H1 (cell line): ENCODE results near the gene HS3ST6. TPM values are rescaled to one million over a fixed set of nuclear protein-coding genes. Genes with fewer than 3 reads are reported as not detected.
A peak's percentile ranks its signal among the peaks of the same experiment; 100 is the strongest.

Experiments used
- CTCF ChIA-PET: fragments of 300-600 bp; sonication (Branson Sonifier 250); formaldehyde crosslinking; loops from one replicate; lab custom pipeline; 2021; ENCODE audit not compliant: partially characterized antibody; lab: Charles Lee
- POLR2A ChIA-PET: fragments of 300-600 bp; sonication (Branson Sonifier 250); formaldehyde crosslinking; loops from one replicate; lab custom pipeline; 2021; ENCODE audit warnings: inconsistent platforms; ENCODE audit not compliant: partially characterized antibody; lab: Charles Lee
- DNase-seq, 2 experiments: peaks; one replicate each; pipeline versions ENCODE4 v3.0.0 to v3.0.0-alpha.2; 2010 to 2022; ENCODE audit warnings: low spot score in 2 of 2, low read depth in 1 of 2, mixed read lengths in 1 of 2
- FAIRE-seq: peaks from 2 replicates; lab custom pipeline; 2011; peaks lifted over from hg19 to GRCh38; lab: Jason Lieb, UNC
- H2AFZ ChIP-seq: 2 replicates; pipeline ENCODE4 v1.8.1; 2012; ENCODE audit warnings: low read length, inconsistent platforms
- H2AK5ac ChIP-seq: 2 replicates; pipeline ENCODE4 v1.6.1; 2013; ENCODE audit warnings: low read depth, low read length
- H2BK120ac ChIP-seq: replicated peaks from 2 replicates; pipeline ENCODE3; 2013; ENCODE audit warnings: low read depth, low read length, inconsistent platforms
- H2BK12ac ChIP-seq: 2 replicates; pipeline ENCODE4 v1.6.1; 2013; ENCODE audit warnings: low read depth, low read length
- H2BK15ac ChIP-seq: 2 replicates; pipeline ENCODE4 v1.6.1; 2013; ENCODE audit warnings: low read length
- H2BK20ac ChIP-seq: 2 replicates; pipeline ENCODE4 v1.6.1; 2013; ENCODE audit warnings: low read length
- H2BK5ac ChIP-seq: 2 replicates; pipeline ENCODE4 v1.6.1; 2013; ENCODE audit warnings: low read depth, low read length
- H3K14ac ChIP-seq: 2 replicates; pipeline ENCODE4 v1.6.1; 2013; ENCODE audit warnings: inconsistent platforms; ENCODE audit not compliant: insufficient read length
- H3K18ac ChIP-seq: 2 replicates; pipeline ENCODE4 v1.6.1; 2013; ENCODE audit warnings: low read length; ENCODE audit errors: extremely low read depth
- H3K23ac ChIP-seq: 2 replicates; pipeline ENCODE4 v1.6.1; 2013; ENCODE audit warnings: inconsistent platforms; ENCODE audit not compliant: insufficient read length
- H3K23me2 ChIP-seq: 2 replicates; pipeline ENCODE4 v1.6.1; 2013; ENCODE audit warnings: low read depth, low read length
- H3K27ac ChIP-seq: 2 replicates; pipeline ENCODE4 v1.6.1; 2011; ENCODE audit warnings: low read depth, low read length, inconsistent platforms
- H3K27me3 ChIP-seq, 4 experiments: replicated peaks in 1 of 4; 1 replicate in 1 of 4; 2 replicates in 3 of 4; pipeline versions ENCODE4 v1.6.1 to v1.8.1; 2011 to 2013; ENCODE audit warnings: low read length in 3 of 4, mild to moderate bottlenecking in 3 of 4, inconsistent platforms in 2 of 4, mixed read lengths in 2 of 4, moderate library complexity in 1 of 4; ENCODE audit not compliant: control insufficient read depth in 3 of 4, insufficient read depth in 3 of 4; ENCODE audit errors: extremely low read depth in 1 of 4
- H3K36me3 ChIP-seq, 4 experiments: 2 replicates each; pipeline versions ENCODE4 v1.6.1 to v1.8.1; 2011 to 2013; ENCODE audit warnings: mild to moderate bottlenecking in 4 of 4, low read length in 3 of 4, moderate library complexity in 2 of 4, control low read depth in 1 of 4, inconsistent platforms in 1 of 4; ENCODE audit not compliant: insufficient read depth in 4 of 4, control insufficient read depth in 2 of 4
- H3K4ac ChIP-seq: replicated peaks from 2 replicates; pipeline ENCODE3; 2013; ENCODE audit warnings: low read length, low read depth, mixed read lengths, inconsistent platforms; ENCODE audit not compliant: insufficient read length
- H3K4me1 ChIP-seq, 4 experiments: replicated peaks in 1 of 4; 1 replicate in 1 of 4; 2 replicates in 3 of 4; pipeline versions ENCODE4 v1.6.1 to v1.8.1; 2011 to 2013; ENCODE audit warnings: low read length in 3 of 4, inconsistent platforms in 2 of 4, mixed read lengths in 1 of 4; ENCODE audit not compliant: insufficient read depth in 4 of 4, control insufficient read depth in 3 of 4
- H3K4me2 ChIP-seq, 2 experiments: 2 replicates each; pipeline versions ENCODE4 v1.6.1 to v1.8.1; 2011 to 2013; ENCODE audit warnings: low read depth in 2 of 2, low read length in 2 of 2, control low read depth in 1 of 2, inconsistent platforms in 1 of 2, mild to moderate bottlenecking in 1 of 2; ENCODE audit not compliant: insufficient read depth in 1 of 2
- H3K4me3 ChIP-seq, 4 experiments: fragments of 200-600, 300-600 bp in 1 of 4; sonication (generic), shearing (Covaris generic), sonication (Bioruptor Twin) in 1 of 4; 2 replicates each; pipeline versions ENCODE4 v1.5.1 to v1.8.1; 2011 to 2016; ENCODE audit warnings: low read length in 4 of 4, low read depth in 3 of 4, control low read depth in 2 of 4, inconsistent platforms in 2 of 4, mild to moderate bottlenecking in 2 of 4, mixed read lengths in 1 of 4, moderate library complexity in 1 of 4; ENCODE audit not compliant: insufficient read depth in 2 of 4; ENCODE audit errors: extremely low read depth in 1 of 4
- H3K56ac ChIP-seq: replicated peaks from 2 replicates; pipeline ENCODE3; 2013; ENCODE audit warnings: low read depth, mild to moderate bottlenecking, mixed read lengths, low read length, inconsistent platforms; ENCODE audit not compliant: insufficient read length
- H3K79me1 ChIP-seq: 2 replicates; pipeline ENCODE4 v1.6.1; 2013; ENCODE audit warnings: low read depth, low read length, control low read depth
- H3K79me2 ChIP-seq, 2 experiments: 2 replicates each; pipeline versions ENCODE4 v1.6.1 to v1.8.1; 2012 to 2013; ENCODE audit warnings: low read length in 2 of 2, mild to moderate bottlenecking in 2 of 2, inconsistent platforms in 1 of 2; ENCODE audit not compliant: insufficient read depth in 2 of 2, control insufficient read depth in 1 of 2
- H3K9ac ChIP-seq, 4 experiments: replicated peaks in 1 of 4; 1 replicate in 1 of 4; 2 replicates in 3 of 4; pipeline versions ENCODE4 v1.6.1 to v1.8.1; 2011 to 2013; ENCODE audit warnings: low read depth in 3 of 4, low read length in 3 of 4, control low read depth in 2 of 4, mild to moderate bottlenecking in 2 of 4, moderate library complexity in 2 of 4, inconsistent platforms in 1 of 4; ENCODE audit errors: extremely low read depth in 1 of 4
- H3K9me3 ChIP-seq, 2 experiments: 2 replicates each; pipeline versions ENCODE4 v1.6.1 to v1.8.1; 2012 to 2013; ENCODE audit warnings: mild to moderate bottlenecking in 2 of 2, moderate library complexity in 2 of 2, control low read depth in 1 of 2, inconsistent platforms in 1 of 2, low read depth in 1 of 2, low read length in 1 of 2, mixed read lengths in 1 of 2; ENCODE audit not compliant: insufficient read depth in 2 of 2
- H4K20me1 ChIP-seq, 2 experiments: replicated peaks in 1 of 2; 2 replicates each; pipeline versions ENCODE3 to v1.8.1; 2011 to 2013; ENCODE audit warnings: inconsistent platforms in 2 of 2, low read length in 2 of 2, mild to moderate bottlenecking in 1 of 2; ENCODE audit not compliant: insufficient read depth in 2 of 2, control insufficient read depth in 1 of 2
- H4K5ac ChIP-seq: 2 replicates; pipeline ENCODE4 v1.6.1; 2013; ENCODE audit warnings: low read length, low read depth, mixed read lengths, inconsistent platforms; ENCODE audit not compliant: insufficient read length
- H4K8ac ChIP-seq: 2 replicates; pipeline ENCODE4 v1.8.0; 2013; ENCODE audit warnings: mild to moderate bottlenecking, moderate library complexity, low read length, inconsistent platforms; ENCODE audit not compliant: insufficient read depth; ENCODE audit errors: extremely low read depth
- H4K91ac ChIP-seq: replicated peaks from 2 replicates; pipeline ENCODE3; 2013; ENCODE audit warnings: low read length, mixed read lengths, inconsistent platforms; ENCODE audit not compliant: insufficient read length
- BRCA1 ChIP-seq: IDR thresholded peaks from 2 replicates; pipeline ENCODE4 v1.6.1; 2012; ENCODE audit warnings: low read depth, low read length, improper control_type of control experiment
- CREB1 ChIP-seq: IDR thresholded peaks from 2 replicates; pipeline ENCODE4 v1.6.1; 2012; ENCODE audit warnings: inconsistent platforms
- CTBP2 ChIP-seq: IDR thresholded peaks from 2 replicates; pipeline ENCODE4 v1.7.0; 2011; ENCODE audit warnings: borderline replicate concordance, mild to moderate bottlenecking, moderate library complexity, mixed read lengths, low read length; ENCODE audit not compliant: insufficient read depth, insufficient read length
- EP300 ChIP-seq, 2 experiments: IDR thresholded peaks; 1 replicate in 1 of 2; 2 replicates in 1 of 2; pipeline ENCODE4 v1.6.1; 2011 to 2012; ENCODE audit warnings: low read depth in 2 of 2, low read length in 2 of 2, mild to moderate bottlenecking in 2 of 2, borderline replicate concordance in 1 of 2, inconsistent platforms in 1 of 2, moderate library complexity in 1 of 2
- GTF2F1 ChIP-seq: IDR thresholded peaks from 2 replicates; pipeline ENCODE4 v1.6.1; 2012; ENCODE audit warnings: low read depth, low read length, improper control_type of control experiment, borderline replicate concordance
- RXRA ChIP-seq: IDR thresholded peaks from 2 replicates; pipeline ENCODE4 v1.6.1; 2011; ENCODE audit warnings: low read depth, mild to moderate bottlenecking, low read length, moderate library complexity; ENCODE audit not compliant: insufficient read depth
- SP4 ChIP-seq: IDR thresholded peaks from 2 replicates; pipeline ENCODE4 v1.6.1; 2012; ENCODE audit warnings: low read length, inconsistent platforms
- SRF ChIP-seq: IDR thresholded peaks from 2 replicates; pipeline ENCODE4 v1.6.1; 2011; ENCODE audit warnings: mild to moderate bottlenecking, low read depth, low read length, moderate library complexity
- WGBS, 2 experiments: shearing (Covaris generic) in 1 of 2; methylation state at CpG; one replicate each; pipeline versions ENCODE4 v1.1.6 to v1.1.7; 2013 to 2015; ENCODE audit warnings: low lambda C conversion rate in 2 of 2, mixed read lengths in 2 of 2, inconsistent platforms in 1 of 2, low coverage in 1 of 2, missing lambda C conversion rate in 1 of 2; ENCODE audit not compliant: insufficient replicate concordance in 2 of 2, insufficient coverage in 1 of 2, insufficient read length in 1 of 2; ENCODE audit errors: extremely low coverage in 1 of 2, missing lambda C conversion rate in 1 of 2; 5-methylcytosine and 5-hydroxymethylcytosine counted together
- polyA plus RNA-seq, 7 experiments: library from polyadenylated mRNA; depleted of rRNA in 3 of 7; stranded (reverse) in 5 of 7; unstranded in 2 of 7; fragments of >200 nt in 5 of 7; fragments of 200-250 nt in 2 of 7; gene quantifications; 1 replicate in 5 of 7; 2 replicates in 1 of 7; 4 replicates in 1 of 7; pipeline versions ENCODE4 v1.2.1 to v1.2.3, GENCODE V29; 2011 to 2013; ENCODE audit warnings: missing spikeins in 2 of 7, mixed read lengths in 2 of 7
- total RNA-seq: library from RNA; stranded (reverse); fragmentation: NEBNext Ultra II Directional; extraction: Animal tissue kit (Norgen Biotek cat#: 25700); gene quantifications from 2 replicates; pipeline ENCODE4 v1.2.1, GENCODE V29; 2021
- TF ChIP-seq, protein P1 (sequence below): IDR thresholded peaks from 2 replicates; pipeline ENCODE4 v1.6.1; 2011; ENCODE audit warnings: low read depth, mild to moderate bottlenecking, low read length; ENCODE audit not compliant: insufficient read depth
- TF ChIP-seq, protein P2 (sequence below): IDR thresholded peaks from 2 replicates; pipeline ENCODE4 v1.6.1; 2012; ENCODE audit warnings: inconsistent platforms

The HS3ST6 gene
- total and polyA plus RNA-seq, 2 of the 8 experiments (the other 6 are each of a cell fraction or from before 2014, with no cell fraction given) = 0.36 to 0.39 TPM

DNA sequence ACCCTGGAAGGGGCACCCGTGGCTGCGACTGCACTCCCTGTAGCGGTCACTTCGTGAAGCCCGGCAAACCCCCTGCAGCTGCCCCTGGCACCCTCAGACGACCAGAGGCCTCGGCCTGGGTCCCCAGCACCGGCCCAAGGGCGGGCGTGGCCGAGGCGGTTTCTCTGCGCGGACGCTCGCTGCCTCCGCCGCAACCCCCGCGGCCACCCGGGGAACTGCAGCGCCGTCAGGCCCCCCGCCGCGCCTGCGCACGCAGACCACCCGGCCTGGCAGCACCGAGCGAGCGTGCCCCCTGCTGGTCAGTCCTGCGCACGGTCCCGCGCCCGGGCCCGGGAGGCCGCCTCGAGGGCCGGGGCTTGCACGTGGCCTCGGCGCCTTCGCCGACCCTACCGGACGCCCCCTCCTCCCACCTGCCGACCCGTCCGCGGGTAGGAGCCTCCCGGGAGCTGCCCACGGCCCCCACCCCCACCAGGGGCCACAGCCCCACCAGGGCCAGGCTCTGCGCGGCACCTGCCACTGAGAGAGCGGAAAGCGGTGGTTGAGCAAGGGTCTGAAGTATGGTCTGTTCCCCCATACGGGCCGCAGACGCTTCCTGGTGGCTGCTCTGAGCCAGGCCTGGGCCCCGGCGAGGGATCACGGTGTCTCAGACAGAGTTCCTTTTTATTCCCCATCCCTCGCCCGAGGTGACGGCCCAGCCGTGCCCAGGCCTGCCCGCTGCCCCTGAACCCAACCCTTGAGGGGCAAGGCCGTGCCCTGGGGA is 11.5 kb upstream of the HS3ST6 start:
- 0 out of 2 replicates have a peak overlapping the region, but pooled peaks have one; percentile 12 for H2BK15ac ChIP-seq
- no peak overlapping the region for H3K27ac ChIP-seq
- ChIA-PET POLR2A (interaction anchor here (4.1 kb wide), 1 partner anchor 34 kb away, joined by 27 read pairs; the partner anchor contains the start of gene RPS2), CTCF (interaction anchor here (0.7 to 8.0 kb wide), 21 partner anchors 10 to 116 kb away, joined by 3 to 75 read pairs (median 5); partner anchors contain the start of genes MSRB1, RNF151, RPS2 and TBL3)
- peaks cover 0 to 17% (median 9%) of the 10 kb centered on the region in 4 experiments; a peak in 5 of 7 replicates for H3K27me3 ChIP-seq
- H4K20me1 ChIP-seq = no peaks in the 10 kb centered on the region
- no peak overlapping the region for H3K4ac ChIP-seq
- H3K9ac ChIP-seq = no peak overlapping the region
- FAIRE-seq (no peak), DNase-seq (peak; percentile 57 to 99)
- peak overlapping the region; percentile 52 to 66; a peak in 3 of 4 replicates for H3K4me2 ChIP-seq
- H3K4me1 ChIP-seq = peaks cover 0 to 10% (median 4%) of the 10 kb centered on the region in 4 experiments; a peak in 5 of 7 replicates
- no peak overlapping the region for H3K23ac ChIP-seq
- H2AK5ac ChIP-seq = no peak overlapping the region
- H3K79me1 ChIP-seq = no peaks in the 10 kb centered on the region
- peak overlapping the region; percentile 77 for H4K8ac ChIP-seq
- H3K18ac ChIP-seq = no peak overlapping the region; the same call in 1 of the 2 replicates
- no peak overlapping the region for H2BK5ac ChIP-seq
- no peak overlapping the region for H2BK120ac ChIP-seq
- H2AFZ ChIP-seq = no peak overlapping the region
- no peaks in the 10 kb centered on the region for H3K23me2 ChIP-seq
- H3K9me3 ChIP-seq = no peaks in the 10 kb centered on the region
- H3K79me2 ChIP-seq = no peaks in the 10 kb centered on the region
- 27% methylated on average over 33 of the region's 70 CpGs; no CpG with 5 or more reads in 1 of the 2 experiments for WGBS, 2 experiments
- no peak overlapping the region for H2BK20ac ChIP-seq
- peak overlapping the region; percentile 27; the same call in 1 of the 2 replicates for H2BK12ac ChIP-seq
- H3K56ac ChIP-seq = no peak overlapping the region
- H3K4me3 ChIP-seq = peak overlapping the region; percentile 21 to 55 (median 36); a peak in 7 of 8 replicates
- no peak overlapping the region for H3K14ac ChIP-seq
- H3K36me3 ChIP-seq = no peaks in the 10 kb centered on the region
- H4K91ac ChIP-seq = no peak overlapping the region
- H4K5ac ChIP-seq = no peak overlapping the region
- TF ChIP-seq SP4 (no peak), SRF (no peak), BRCA1 (no peak), EP300 (IDR thresholded peaks at IDR 0.05; ENCODE audit: borderline replicate concordance in 1 of 2, low read depth in 2 of 2, low read length in 2 of 2) (peak in 1 of 2 experiments; percentile 60; a peak in 1 of 3 replicates), CTBP2 (no peak), GTF2F1 (peak; percentile 45), CREB1 (peak; percentile 60), RXRA (0 out of 2 replicates have a peak, but pooled peaks have one; percentile 30)
- TF ChIP-seq, protein P1, sequence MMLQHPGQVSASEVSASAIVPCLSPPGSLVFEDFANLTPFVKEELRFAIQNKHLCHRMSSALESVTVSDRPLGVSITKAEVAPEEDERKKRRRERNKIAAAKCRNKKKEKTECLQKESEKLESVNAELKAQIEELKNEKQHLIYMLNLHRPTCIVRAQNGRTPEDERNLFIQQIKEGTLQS = no peak
- TF ChIP-seq, protein P2, sequence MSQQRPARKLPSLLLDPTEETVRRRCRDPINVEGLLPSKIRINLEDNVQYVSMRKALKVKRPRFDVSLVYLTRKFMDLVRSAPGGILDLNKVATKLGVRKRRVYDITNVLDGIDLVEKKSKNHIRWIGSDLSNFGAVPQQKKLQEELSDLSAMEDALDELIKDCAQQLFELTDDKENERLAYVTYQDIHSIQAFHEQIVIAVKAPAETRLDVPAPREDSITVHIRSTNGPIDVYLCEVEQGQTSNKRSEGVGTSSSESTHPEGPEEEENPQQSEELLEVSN = peak; percentile 99
